ENCODE results near the gene SEC61A1.
A peak's percentile ranks its signal among the peaks of the same experiment; 100 is the strongest.

SEC61A1 gene

DNA sequence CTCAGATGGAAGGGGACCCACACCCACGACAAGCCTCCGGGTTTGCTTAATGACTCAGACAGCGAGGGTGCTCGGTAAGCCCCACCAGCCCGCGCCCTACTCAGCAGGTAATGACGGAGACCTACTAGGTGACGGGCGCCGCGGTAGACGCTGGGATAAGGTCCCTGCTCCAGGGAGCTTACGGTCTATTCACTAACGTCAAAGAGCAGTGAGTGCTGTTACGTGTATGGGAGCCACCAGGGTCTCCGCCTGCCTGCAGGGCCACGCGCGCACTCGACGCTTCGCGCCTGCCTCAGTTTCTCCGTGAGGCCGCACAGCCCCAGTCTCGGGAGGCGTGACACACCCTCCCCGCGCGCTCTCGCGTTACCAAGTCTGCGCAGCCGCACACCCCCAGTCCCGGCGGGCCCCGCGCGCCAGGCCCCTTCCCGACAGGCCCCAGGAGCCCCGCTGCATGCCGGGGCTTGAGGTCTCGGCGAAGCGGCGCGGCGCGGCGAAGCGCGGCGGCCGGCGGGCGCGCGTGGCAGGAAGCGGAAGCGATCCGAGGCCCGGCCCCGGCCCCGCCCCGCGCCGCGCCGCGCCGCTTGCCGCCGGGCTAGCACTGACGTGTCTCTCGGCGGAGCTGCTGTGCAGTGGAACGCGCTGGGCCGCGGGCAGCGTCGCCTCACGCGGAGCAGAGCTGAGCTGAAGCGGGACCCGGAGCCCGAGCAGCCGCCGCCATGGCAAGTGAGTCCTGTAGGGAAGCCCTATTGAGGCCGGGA is at the start of gene SEC61A1:
Gene SEC61A1 (plus strand): TSS at position 601 of the 758 bp plus-strand sequence. CDS start 116 bp downstream, at position 717.
- DNase-seq, result peak; percentile 95

DNA sequence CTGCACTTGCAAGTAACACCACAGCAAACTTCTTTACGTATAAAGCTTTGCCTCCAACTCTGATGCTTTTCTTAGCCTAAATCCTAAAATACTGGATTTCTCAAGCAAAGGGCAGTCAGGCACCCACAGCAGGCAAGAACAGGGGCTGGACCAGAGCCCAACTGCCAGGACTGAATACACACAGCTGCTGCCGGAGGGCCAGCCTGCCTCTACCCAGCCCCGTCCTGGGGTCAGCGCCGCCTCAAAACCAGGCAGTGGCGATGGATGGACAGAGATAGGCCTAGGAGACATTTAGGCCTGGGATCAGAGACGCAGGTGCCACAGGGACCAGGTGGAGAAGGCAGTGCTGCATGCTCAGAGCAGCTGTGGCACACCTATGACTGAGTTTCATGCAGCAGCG is 47.6 kb upstream of the SEC61A1 start:
- no peak for DNase-seq

DNA sequence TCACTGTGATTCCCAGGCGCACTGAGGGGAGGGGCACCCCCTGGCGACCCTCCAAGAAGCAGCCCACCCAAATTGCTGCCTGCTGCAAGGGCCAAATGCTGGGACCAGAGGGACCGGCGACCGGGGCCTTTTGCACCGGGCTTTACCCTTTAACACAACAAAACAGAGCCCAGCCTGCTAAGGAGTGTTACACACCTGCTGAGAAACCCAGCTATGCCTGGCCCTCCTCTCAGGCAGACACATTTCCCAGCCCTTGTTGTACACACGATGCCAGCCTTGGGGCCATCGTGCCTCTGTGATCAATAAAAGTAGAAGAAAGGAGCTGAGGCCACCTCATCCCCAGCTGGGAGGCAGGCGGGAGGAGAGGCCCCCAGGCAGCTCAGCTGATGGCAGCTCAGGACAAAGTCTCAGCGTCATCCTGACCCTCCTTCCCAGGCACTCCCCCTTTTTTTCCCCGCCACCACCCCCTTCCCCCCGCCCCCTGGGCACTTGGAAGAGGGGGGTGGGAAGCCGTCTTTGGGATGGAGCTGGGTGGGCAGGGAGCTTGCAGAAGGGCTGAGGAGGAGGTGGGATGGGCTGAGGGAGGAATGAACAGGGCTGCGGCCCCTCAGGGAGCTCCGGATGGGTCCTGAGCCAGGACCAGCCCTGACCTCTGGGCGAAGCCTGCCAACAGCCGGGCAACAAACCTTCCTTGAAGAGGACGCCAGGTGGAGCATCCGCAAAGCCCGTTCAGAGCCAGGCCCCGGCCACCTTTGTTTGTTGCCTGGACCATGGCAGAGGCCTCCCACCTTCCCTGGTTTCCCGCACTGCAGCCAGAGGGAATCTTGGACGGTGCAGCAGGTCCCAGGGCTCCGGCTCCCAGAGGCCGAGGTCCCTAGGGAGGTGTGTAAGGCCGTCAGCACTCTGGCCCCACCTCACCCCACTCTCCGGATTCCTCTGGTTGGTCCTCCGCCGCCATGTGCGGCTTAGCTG is 45.9 kb upstream of the SEC61A1 start:
- DNase-seq, result no peak

DNA sequence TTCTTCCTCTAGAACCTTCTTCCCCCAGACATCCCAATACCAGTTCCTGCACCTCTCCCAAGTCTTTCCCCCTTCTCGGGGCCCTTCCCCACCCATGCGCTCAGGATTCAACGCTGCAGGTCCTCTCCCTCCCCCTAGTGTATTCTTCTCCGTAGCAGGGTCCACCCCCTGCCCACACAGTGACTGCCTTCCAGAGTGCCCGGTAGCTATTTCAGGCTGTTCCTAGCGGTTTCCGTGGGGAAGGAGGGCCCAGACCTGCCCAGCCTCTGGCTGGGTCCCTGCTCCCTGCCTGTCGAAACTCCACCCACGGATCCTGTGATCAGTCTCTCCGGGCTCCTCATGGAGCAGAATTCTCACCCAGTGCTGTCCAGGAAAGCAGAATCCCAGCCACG is 45.2 kb upstream of the SEC61A1 start:
- DNase-seq, result no peak

DNA sequence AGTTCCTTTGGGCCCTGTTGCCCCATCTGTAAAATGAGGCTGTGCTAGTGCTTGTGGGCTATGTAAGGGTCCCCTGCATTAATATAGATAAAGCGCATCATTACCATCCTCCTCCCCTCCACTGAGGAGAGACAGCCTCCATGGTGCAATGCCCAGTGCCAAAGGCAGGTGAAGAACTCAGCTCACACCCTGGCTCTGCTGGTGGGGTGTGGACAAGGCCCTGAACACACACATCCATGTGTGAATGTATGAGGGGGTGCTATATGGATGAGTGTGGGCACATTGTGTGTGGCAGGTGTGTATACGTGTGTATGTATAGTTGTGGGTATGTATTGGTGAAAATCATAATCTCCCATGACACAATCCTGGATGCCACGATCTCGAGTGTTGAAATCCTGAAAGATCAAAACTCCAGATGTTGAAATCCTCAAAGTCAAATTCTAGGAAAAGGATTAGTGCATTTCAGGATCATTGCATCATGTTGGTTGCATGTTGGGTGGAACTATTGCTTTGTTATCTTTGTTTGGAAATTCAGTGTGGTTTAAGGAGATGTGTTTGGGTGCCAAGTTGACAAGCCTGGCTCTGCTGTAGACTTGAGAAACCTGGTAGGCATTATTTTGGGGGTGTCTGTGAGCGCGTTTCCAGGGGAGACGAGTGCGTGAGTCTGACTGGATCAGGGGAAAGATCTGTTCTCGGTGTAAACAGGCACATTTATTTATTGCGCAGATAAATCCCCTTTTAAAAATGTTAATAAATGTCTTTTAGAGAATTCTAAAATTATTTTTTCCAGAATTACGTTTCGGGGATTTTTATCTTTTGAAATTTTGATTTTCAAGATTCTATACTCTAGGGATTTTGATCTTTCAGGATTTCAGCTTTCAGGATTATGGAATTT is 42.0 kb upstream of the SEC61A1 start:
- DNase-seq, result no peak

DNA sequence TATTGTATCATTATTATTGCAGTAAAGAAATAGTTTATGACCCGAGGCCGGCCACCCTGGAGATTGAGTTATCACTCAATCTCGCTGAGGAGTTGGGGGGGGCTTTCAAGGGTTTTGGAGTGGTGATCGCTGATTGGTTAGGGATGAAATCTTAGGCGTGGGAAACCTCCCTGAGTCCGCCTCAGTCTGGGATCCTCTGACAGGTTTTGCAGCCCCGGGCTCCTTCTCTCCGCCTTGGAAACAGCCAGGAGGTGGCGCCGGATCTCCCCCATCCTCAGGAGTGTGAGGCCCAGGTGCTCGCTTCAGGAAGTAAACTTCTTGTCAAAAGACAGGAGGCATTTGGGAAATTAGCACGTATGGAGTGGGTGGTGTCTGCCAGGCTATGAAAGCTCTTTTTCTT is 41.1 kb upstream of the SEC61A1 start:
- DNase-seq, result peak; percentile 73

DNA sequence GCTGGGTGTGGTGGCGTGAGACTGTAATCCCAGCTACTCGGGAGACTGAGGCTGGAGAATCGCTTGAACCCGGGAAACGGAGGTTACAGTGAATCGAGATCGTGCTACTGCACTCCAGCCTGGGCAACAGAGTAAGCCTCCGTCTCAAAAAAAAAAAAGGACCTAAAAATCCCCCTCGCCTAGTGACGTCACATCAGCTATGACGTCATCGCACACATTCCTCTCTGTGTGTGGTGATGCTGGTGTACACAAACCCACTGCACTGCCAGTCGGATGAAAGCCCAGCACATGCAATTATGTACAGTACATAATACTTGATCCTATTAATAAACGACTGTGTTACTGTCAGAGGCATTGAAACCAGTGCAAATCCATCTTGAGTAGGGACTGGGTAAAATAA is 40.2 kb upstream of the SEC61A1 start:
- DNase-seq, result no peak

DNA sequence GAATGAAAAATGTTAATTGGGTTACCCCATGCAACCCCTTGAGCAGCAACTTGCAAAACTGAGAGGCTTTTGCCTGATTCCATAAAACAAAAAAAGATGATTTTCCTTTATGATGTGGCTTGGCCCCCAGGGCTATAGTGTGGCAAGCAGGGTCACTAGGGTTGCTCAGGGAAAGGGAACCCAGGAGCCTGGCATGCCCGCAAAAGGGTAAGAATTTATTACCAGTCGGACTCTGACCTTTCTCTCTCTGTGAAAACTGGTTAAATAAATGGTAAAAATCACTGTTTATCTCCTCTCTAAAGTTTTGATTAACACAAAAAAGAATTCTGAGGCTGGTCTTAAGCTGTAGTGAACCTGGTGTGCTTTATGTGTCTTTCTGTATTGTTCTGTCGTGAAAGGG is 37.7 kb upstream of the SEC61A1 start:
- no peak for DNase-seq

DNA sequence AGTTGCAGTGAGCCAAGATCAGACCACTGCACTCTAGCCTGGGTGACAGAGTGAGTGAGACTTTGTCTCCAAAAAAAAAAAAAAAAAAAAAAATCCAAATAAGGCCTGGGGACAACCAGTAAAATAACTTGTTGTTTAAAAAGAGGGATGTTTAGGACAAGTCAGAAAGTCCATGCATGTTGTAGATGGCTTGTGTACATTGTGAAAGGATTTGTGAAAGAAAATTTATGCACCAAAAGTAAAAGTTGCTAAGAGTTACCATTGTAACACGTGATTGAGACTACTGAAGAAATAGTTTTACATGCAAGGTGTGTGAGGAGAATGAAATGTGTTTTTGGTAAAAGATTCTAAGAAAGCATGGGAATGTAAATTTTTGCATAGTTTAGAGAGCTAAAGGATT is 35.7 kb upstream of the SEC61A1 start:
- DNase-seq, result no peak

DNA sequence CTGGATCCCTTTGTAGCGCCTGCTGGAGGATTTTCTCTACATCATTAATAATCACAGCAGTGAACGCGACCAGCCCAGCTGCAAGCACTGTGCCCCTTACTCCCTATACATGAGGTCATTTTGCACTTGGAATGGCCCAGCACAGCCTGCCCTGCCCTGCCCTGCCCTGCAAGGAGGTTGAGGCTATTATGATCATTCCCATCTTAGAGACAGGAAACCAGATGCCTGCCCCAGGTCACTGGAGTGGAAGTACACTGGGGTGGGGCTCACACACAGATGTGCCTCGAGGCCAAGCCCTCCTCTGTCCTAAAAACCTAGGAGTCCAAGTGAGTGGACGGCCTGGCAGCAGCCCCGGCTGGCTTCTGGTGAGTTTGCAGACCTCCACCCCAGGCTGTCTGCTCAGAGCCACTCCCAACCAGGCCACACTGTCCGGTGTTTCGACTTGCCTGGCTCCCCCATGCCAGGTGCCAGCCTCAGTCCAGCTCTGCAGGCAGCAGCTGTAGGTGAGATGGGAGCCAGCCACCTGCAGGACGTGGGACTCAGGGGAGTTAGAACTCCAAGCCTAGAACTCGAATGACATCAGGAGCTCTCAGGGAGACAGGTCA is 30.4 kb upstream of the SEC61A1 start:
- no peak for DNase-seq

DNA sequence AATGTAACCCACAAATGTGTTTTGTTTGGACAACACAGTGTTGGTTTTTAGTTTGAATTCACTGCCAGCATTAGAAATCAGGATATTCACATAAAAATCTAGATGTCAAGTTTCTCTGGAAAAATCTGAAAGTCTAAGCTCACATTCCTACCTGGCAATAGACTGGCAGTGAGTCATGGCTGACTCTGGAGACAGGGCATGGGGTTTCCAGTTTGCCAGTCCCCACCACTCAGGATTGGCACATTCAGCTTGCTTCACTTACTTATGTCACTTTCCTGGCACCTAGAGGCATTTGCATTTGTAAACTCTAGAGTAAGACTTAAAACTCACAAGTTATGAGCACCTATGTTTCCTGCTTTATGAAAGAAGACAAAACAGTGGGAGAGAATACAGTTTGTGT is 19.1 kb upstream of the SEC61A1 start:
- DNase-seq, result no peak

DNA sequence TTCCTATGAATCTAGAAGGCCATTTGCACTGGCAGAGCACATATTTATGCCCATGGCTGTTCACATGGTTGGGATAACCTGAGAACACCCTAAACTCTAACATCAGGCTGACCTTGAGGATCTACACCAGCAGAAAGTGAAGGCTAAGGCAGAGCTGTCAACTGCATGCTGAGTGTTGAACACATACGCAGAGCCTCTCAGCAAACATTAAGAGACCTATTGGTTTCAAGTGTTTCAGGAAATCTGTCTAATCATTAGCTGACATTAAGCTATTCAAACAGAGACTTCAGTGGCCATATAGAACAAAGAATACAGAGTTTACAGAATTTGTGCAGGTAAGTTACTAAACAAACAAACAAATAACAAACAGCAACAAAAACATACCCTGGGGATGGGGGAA is 16.1 kb upstream of the SEC61A1 start:
- no peak for DNase-seq

DNA sequence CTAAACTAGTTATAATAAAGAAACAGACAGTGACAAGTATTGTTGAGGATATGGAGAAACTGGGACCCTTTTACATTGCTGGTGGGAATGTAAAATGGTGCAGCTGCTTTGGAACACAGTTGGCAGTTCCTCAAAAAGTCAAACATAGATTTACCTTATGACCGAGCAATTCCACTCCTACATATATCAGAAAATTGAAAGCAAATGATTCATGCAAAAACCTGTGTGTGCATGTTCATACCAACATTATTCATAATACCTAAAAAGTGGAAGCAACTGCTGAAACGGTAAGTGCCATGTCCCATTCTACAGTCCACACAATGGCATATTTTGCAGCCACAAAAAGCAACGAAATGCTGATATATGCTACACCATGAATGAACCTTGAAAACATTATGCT is 12.2 kb upstream of the SEC61A1 start:
- no peak for DNase-seq

DNA sequence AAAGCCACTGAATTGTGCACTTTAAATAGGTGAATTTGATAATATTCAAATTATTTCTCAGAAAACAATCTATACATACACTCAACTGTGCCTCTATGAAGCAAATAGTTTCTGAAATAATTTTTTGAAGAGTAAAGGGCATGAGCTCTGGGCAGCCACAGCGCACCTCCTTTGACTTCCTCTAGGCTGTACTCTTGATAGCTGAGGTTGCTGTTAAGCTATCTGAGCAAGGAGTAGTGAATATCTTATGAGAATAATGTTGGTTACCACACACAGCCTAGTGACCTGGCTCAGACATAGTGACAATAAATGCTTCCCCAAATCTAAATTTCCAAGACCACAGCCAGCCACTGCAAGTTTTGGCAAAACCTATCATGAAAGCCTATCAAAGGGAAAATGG is 11.6 kb upstream of the SEC61A1 start:
- DNase-seq, result no peak

DNA sequence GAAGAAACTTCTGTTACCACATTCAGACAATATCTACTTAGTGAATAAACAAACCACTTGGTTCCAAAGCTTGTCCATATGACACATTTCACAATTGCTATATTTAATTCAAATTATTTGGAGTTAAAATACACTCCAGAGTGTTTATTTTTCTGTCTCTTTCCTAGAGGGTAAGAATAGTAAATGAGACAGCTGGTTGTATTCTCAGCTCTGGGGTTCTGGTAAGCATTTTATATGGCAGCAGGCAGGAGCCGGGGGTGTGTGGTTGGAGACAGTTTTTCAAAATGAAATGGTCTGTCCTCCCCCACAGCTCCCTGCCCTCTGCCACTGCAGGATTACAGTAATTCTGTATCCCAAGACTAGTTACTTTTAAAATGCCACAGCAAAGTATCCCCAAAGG is 10.9 kb upstream of the SEC61A1 start:
- no peak for DNase-seq

DNA sequence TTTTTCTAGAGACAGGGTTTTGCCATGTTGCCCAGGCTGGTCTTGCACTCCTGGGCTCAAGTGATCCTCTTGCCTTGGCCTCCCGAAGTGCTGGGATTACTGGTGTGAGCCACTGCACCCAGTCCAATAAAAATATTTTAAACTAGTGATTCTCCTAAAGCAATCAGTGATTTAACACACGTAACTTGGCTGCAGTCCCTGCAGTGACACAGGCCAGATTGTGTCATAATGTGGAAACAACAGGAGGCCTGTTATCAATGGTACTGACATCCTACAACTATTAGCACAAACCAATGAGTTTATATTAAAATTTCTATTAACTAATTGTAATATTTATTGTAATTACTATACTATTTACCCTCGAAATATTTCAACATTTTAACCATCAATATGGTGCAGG is 1.6 kb upstream of the SEC61A1 start:
- DNase-seq, result no peak

DNA sequence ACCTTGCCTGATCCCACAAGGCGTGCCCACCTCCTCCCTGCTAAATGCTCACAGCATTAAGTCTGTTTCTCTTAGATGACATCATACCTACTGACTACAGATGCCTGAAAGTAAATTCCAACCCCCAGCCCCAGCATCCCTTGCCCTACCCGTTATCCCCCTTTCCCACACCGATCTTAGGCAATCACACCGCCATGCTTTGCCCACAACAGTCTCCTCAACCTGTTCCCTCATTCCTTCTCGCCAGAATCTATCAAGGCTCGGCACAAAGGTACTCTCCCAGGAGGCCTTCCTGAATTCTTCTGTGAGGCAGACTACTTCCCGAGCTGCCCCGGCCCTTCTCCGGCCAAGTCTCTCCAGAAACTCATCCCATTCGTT is 789 bp upstream of the SEC61A1 start:
- no peak for DNase-seq

DNA sequence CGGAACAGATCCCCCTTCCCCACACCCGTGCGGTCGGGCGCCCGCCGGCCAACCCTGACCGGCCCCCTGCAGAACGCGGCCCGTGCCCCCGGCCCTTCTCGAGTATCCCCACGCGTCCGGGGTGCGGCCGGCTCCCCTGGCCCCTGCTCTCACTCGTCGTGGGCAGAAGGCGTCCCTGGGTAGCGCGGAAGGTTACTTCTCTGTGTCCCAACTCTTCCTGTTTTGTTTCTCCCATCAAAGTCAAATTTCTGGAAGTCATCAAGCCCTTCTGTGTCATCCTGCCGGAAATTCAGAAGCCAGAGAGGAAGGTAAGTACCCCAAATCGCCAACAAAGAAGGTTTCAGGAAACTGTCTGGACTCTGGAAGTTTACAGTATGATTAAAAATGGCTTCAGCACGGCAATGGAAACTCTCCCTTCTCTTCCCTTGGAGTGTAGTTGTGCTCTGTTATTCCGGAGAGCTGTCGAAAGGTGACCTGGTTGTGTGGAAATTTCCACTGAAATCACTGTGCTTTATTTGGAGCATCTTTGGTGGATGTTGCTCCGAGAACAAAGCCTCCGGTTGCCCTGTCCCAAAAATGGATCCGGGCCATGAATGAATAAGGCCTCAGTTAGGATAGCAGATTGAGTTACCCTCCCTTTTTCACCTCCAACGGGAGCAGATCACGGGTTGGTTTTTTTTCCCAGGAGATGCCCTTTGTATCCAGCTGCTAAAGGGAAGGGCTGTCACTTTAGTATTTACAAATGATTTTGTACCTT is 536 bp downstream of the SEC61A1 start:
- DNase-seq, result no peak

DNA sequence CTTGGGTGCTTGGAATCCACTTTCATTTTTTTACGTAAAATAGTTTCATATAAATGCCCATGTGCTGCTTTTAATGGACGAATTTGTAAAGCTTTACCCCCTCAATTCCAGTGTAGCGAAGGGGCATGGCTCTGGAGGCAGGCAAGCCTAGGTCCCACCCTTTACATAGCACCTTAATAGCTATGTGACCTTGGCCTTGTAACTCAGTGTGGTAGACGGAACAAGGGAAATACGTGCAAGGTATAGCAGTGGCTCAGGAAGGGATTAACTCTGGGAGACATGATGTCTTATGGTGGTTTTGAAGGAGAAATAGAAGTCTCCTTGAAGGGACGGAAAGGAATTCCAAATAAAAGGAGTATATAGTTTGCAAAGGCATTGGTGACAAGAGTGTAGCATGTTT is 1.4 kb downstream of the SEC61A1 start:
- no peak for DNase-seq

DNA sequence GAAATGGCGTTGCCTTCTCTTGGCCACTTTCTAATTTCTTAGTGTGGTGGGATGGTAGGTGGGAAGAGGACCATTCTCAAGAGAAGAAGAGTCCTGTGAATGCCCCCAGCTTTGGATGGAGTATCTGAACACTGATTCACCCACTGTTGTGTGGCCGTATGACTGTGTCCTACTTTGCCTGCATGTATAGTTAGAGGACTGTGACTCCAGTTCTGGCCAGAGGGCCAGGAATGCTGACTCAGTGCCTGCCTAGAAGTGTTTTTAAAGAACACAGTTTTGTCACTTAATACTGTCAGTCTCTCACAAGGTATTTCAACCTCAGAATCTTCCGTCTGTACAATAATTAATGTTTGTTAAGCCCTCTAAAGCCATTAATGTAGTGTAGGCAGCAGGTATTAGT is 2.1 kb downstream of the SEC61A1 start:
- no peak for DNase-seq

DNA sequence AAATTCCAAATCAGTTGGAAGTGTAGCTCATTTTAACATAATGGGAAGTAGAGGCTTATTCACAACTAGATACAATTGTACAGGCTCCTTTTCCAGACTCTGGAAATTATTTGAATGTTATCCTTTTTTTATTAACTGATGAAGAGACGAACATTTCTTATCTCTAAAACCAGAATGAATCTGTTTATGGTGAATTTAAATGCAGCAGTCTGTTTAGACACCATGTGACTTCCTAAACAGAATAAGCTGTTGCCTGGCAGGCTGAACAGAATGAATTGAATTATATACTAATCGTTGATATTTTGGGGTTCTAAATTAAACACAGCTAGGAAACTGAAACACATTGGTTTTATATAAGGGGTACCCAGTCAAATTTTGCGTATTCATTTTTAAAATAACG is 4.0 kb downstream of the SEC61A1 start:
- no peak for DNase-seq
